Endothelial cell of umbilical vein (primary cell): Measurements from ENCODE around the gene NPPB. TPM values are rescaled to one million over a fixed set of nuclear protein-coding genes. Genes with fewer than 3 reads are reported as not detected.

Source experiments
- BruUV-seq: library from RNA; stranded (reverse); fragments of 400-500 nt; replicated peaks from 2 replicates; lab custom pipeline; 2021; lab: Mats Ljungman, UMichigan
- CTCF ChIA-PET: fragments of 300-600, 350-600 bp; sonication (Branson Sonifier 250); formaldehyde crosslinking; loops from one replicate; lab custom pipeline; 2021; ENCODE audit warnings: antibody characterized with exemption, inconsistent platforms; lab: Charles Lee
- POLR2A ChIA-PET: fragments of 300-600, 350-600 bp; sonication (Branson Sonifier 250); formaldehyde crosslinking; loops from one replicate; lab custom pipeline; 2021; ENCODE audit warnings: antibody characterized with exemption, inconsistent platforms; lab: Charles Lee
- DNase-seq: peaks from one replicate; pipeline ENCODE4 v3.0.0-alpha.2; 2011; ENCODE audit warnings: low read depth, low spot score
- FAIRE-seq: peaks from 2 replicates; lab custom pipeline; 2011; peaks lifted over from hg19 to GRCh38; lab: Jason Lieb, UNC
- H2AFZ ChIP-seq: 2 replicates; pipeline ENCODE4 v1.6.0; 2012; ENCODE audit warnings: low read depth, low read length, control low read depth, inconsistent platforms
- H3K27ac ChIP-seq: 2 replicates; pipeline ENCODE4 v1.5.1; 2011; ENCODE audit warnings: low read depth, mild to moderate bottlenecking, control low read depth, low read length, moderate library complexity; ENCODE audit not compliant: insufficient read depth
- H3K27me3 ChIP-seq, 2 experiments: 2 replicates each; pipeline versions ENCODE4 v1.6.0 to v1.6.1; 2011; ENCODE audit warnings: low read length in 2 of 2, mixed read lengths in 1 of 2; ENCODE audit not compliant: control insufficient read depth in 2 of 2, insufficient read depth in 2 of 2
- H3K36me3 ChIP-seq, 2 experiments: 2 replicates in 1 of 2; 3 replicates in 1 of 2; pipeline ENCODE4 v1.5.1; 2011; ENCODE audit warnings: low read length in 2 of 2, mild to moderate bottlenecking in 1 of 2, moderate library complexity in 1 of 2; ENCODE audit not compliant: control insufficient read depth in 2 of 2, insufficient read depth in 2 of 2; ENCODE audit errors: extremely low read depth in 1 of 2
- H3K4me1 ChIP-seq: 3 replicates; pipeline ENCODE4 v1.5.1; 2011; ENCODE audit warnings: mild to moderate bottlenecking, low read length; ENCODE audit not compliant: control insufficient read depth, insufficient read depth; ENCODE audit errors: extremely low read depth
- H3K4me2 ChIP-seq: 2 replicates; pipeline ENCODE4 v1.6.1; 2011; ENCODE audit warnings: low read length, control low read depth, mixed read lengths; ENCODE audit not compliant: insufficient read depth
- H3K4me3 ChIP-seq, 3 experiments: fragments of 200-600 bp in 1 of 3; sonication (generic), shearing (Covaris generic) in 1 of 3; replicated peaks in 1 of 3; 2 replicates each; pipeline ENCODE4 v1.5.1; 2011 to 2016; ENCODE audit warnings: control low read depth in 3 of 3, low read length in 3 of 3, mild to moderate bottlenecking in 2 of 3, inconsistent platforms in 1 of 3, low read depth in 1 of 3, moderate library complexity in 1 of 3; ENCODE audit not compliant: insufficient read depth in 1 of 3
- H3K79me2 ChIP-seq: 2 replicates; pipeline ENCODE4 v1.6.0; 2012; ENCODE audit warnings: low read length, inconsistent platforms; ENCODE audit not compliant: control insufficient read depth, insufficient read depth
- H3K9ac ChIP-seq: replicated peaks from 2 replicates; pipeline ENCODE3; 2011; ENCODE audit warnings: low read length, control low read depth; ENCODE audit not compliant: insufficient read depth; ENCODE audit errors: extremely low read depth
- H3K9me1 ChIP-seq: replicated peaks from 3 replicates; pipeline ENCODE4 v1.6.0; 2011; ENCODE audit warnings: mild to moderate bottlenecking, low read length; ENCODE audit not compliant: control insufficient read depth, insufficient read depth; ENCODE audit errors: extremely low read depth
- H3K9me3 ChIP-seq: replicated peaks from 2 replicates; pipeline ENCODE4 v1.5.1; 2012; ENCODE audit warnings: low read length, inconsistent platforms; ENCODE audit not compliant: control insufficient read depth, insufficient read depth
- H4K20me1 ChIP-seq: replicated peaks from 2 replicates; pipeline ENCODE3; 2011; ENCODE audit warnings: mild to moderate bottlenecking, low read length; ENCODE audit not compliant: control insufficient read depth, insufficient read depth; ENCODE audit errors: extremely low read depth
- CTCF ChIP-seq, 2 donors: IDR thresholded peaks; 1 replicate in 1 of 2; 2 replicates in 1 of 2; pipeline ENCODE4 v1.5.1; 2011; ENCODE audit warnings: low read length in 2 of 2, mild to moderate bottlenecking in 2 of 2, moderate library complexity in 2 of 2, control low read depth in 1 of 2, inconsistent platforms in 1 of 2, low read depth in 1 of 2; ENCODE audit not compliant: insufficient read depth in 1 of 2; ENCODE audit errors: extremely low read depth in 1 of 2
- EZH2 ChIP-seq: IDR thresholded peaks from 2 replicates; pipeline ENCODE4 v1.6.1; 2012; ENCODE audit warnings: borderline replicate concordance, low read depth, mild to moderate bottlenecking, moderate library complexity, low read length, inconsistent platforms; ENCODE audit not compliant: severe bottlenecking
- FOS ChIP-seq: IDR thresholded peaks from 2 replicates; pipeline ENCODE4 v1.6.1; 2011; ENCODE audit warnings: mild to moderate bottlenecking, low read length, moderate library complexity, borderline replicate concordance; ENCODE audit not compliant: insufficient read depth
- GATA2 ChIP-seq: IDR thresholded peaks from 2 replicates; pipeline ENCODE4 v1.7.0; 2011; ENCODE audit warnings: low read depth, mild to moderate bottlenecking, moderate library complexity, mixed read lengths, low read length; ENCODE audit not compliant: insufficient read length, insufficient read depth
- JUN ChIP-seq: IDR thresholded peaks from 2 replicates; pipeline ENCODE4 v1.6.1; 2011; ENCODE audit warnings: borderline replicate concordance, low read depth; ENCODE audit not compliant: insufficient read length, insufficient read depth
- MYC ChIP-seq: IDR thresholded peaks from one replicate; pipeline ENCODE4 v1.6.1; 2011; ENCODE audit warnings: mild to moderate bottlenecking, low read depth, low read length
- POLR2A ChIP-seq: IDR thresholded peaks from 2 replicates; pipeline ENCODE4 v1.6.1; 2012; ENCODE audit warnings: low read depth, mild to moderate bottlenecking, control low read depth, low read length
- POLR2AphosphoS5 ChIP-seq: IDR thresholded peaks from 2 replicates; pipeline ENCODE4 v1.6.1; 2012; ENCODE audit warnings: low read depth, mild to moderate bottlenecking, control low read depth, low read length, moderate library complexity; ENCODE audit not compliant: insufficient read depth
- dilution Hi-C: fragments of 300-500 bp; cut with MboI; formaldehyde crosslinking; loops from one replicate; pipeline ENCODE4 v1.15.0; 2019; ENCODE audit warnings: low sequenced_read_pairs; ENCODE audit not compliant: extremely low pct_ligation_motif_present
- intact Hi-C: fragments of 100-400 bp; cut with micrococcal nuclease; formaldehyde crosslinking; loops from one replicate; pipeline ENCODE4 v1.10.0; 2022
- polyA plus RNA-seq, 4 experiments: library from polyadenylated mRNA; depleted of rRNA in 3 of 4; stranded (reverse) in 3 of 4; unstranded in 1 of 4; fragments of >200 nt; gene quantifications; 2 replicates each; pipeline versions ENCODE4 v1.2.1 to v1.2.3, GENCODE V29; 2011 to 2012; ENCODE audit warnings: missing spikeins in 1 of 4
- total RNA-seq: library from RNA; stranded (reverse); gene quantifications from 2 replicates; pipeline ENCODE4 v1.2.3, GENCODE V29; 2021
- TF ChIP-seq, protein P1 (sequence below): IDR thresholded peaks from 2 replicates; pipeline ENCODE4 v1.6.1; 2011; ENCODE audit not compliant: insufficient read depth, insufficient read length

NPPB gene
- total and polyA plus RNA-seq, 2 donors (not counting 3 experiments of a cell fraction or from before 2014, with no cell fraction given) = not detected

GRCh38 chr1:11882814-11883538 is 24.2 kb upstream of the NPPB start:
- H2AFZ ChIP-seq = no peak overlapping the region
- intact Hi-C loops (no loop called here), dilution Hi-C loops (no loop called here)
- no peaks in the 10 kb centered on the region for H3K9me1 ChIP-seq
- no peaks in the 10 kb centered on the region for H3K9me3 ChIP-seq
- FAIRE-seq (no peak), DNase-seq (no peak)
- H4K20me1 ChIP-seq = no peaks in the 10 kb centered on the region
- no peaks in the 10 kb centered on the region for H3K4me1 ChIP-seq
- TF ChIP-seq POLR2AphosphoS5 = no peak
- no peak for TF ChIP-seq CTCF (IDR thresholded peaks at IDR 0.05; ENCODE audit: extremely low read depth in 1 of 2, insufficient read depth in 1 of 2, low read depth in 1 of 2, low read length in 2 of 2)
- TF ChIP-seq MYC = no peak
- TF ChIP-seq, protein P1, sequence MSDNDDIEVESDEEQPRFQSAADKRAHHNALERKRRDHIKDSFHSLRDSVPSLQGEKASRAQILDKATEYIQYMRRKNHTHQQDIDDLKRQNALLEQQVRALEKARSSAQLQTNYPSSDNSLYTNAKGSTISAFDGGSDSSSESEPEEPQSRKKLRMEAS = no peak
- TF ChIP-seq GATA2 = no peak
- TF ChIP-seq JUN = no peak
- TF ChIP-seq POLR2A = no peak
- no peak for TF ChIP-seq EZH2
- no peak for TF ChIP-seq FOS
- BruUV-seq = no TSS peak
- no peak overlapping the region for H3K27ac ChIP-seq
- no peaks in the 10 kb centered on the region for H3K36me3 ChIP-seq
- no peaks in the 10 kb centered on the region for H3K79me2 ChIP-seq
- ChIA-PET POLR2A (no interaction called here), CTCF (interaction anchor here (0.5 to 1.4 kb wide), 4 partner anchors 9 to 79 kb away, joined by 3 to 4 read pairs (median 3); no protein-coding TSS in a partner anchor)
- H3K4me2 ChIP-seq = no peak overlapping the region
- no peak overlapping the region for H3K9ac ChIP-seq
- H3K27me3 ChIP-seq = no peaks in the 10 kb centered on the region
- H3K4me3 ChIP-seq = no peak overlapping the region
